ENCODE data around the gene CLEC16A.

DNA sequence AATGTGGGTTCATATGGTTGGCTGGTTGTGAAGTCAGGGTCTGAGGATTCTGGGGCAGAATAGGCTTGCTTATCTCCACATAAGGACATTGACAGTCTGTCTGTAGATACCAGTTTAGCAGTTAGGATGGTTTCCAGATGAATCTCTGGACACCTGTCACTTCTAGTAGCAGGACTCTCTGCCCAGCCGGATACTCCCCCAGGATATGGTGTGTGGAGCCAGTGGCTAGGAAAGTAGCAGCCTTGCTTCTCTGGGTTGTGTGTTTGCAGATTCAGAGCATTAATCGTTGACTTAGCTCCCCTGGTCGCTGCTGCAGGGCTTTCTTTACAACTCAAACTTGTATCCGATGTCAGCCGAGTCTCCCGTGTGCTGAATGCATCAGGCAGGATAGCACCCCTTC is 45.2 kb downstream of the CLEC16A start:
- TF ChIP-seq EZH2 (IDR thresholded peaks at IDR 0.05; ENCODE audit: borderline replicate concordance, low read depth, low read length, severe bottlenecking) = no peak
- TF ChIP-seq, protein P1, sequence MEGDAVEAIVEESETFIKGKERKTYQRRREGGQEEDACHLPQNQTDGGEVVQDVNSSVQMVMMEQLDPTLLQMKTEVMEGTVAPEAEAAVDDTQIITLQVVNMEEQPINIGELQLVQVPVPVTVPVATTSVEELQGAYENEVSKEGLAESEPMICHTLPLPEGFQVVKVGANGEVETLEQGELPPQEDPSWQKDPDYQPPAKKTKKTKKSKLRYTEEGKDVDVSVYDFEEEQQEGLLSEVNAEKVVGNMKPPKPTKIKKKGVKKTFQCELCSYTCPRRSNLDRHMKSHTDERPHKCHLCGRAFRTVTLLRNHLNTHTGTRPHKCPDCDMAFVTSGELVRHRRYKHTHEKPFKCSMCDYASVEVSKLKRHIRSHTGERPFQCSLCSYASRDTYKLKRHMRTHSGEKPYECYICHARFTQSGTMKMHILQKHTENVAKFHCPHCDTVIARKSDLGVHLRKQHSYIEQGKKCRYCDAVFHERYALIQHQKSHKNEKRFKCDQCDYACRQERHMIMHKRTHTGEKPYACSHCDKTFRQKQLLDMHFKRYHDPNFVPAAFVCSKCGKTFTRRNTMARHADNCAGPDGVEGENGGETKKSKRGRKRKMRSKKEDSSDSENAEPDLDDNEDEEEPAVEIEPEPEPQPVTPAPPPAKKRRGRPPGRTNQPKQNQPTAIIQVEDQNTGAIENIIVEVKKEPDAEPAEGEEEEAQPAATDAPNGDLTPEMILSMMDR (IDR thresholded peaks at IDR 0.05; ENCODE audit: borderline replicate concordance, extremely low read depth, low read length, poor library complexity, severe bottlenecking) = no peak
